GM12878 (cell line): ENCODE data around the gene OTOF. TPM values are rescaled to one million over a fixed set of nuclear protein-coding genes. Genes with fewer than 3 reads are reported as not detected.

Experiments used
- CEBPB ChIP-seq, 2 experiments: fragments of 150-350 bp in 1 of 2; IDR thresholded peaks; 2 replicates each; pipeline ENCODE4 v1.6.1; 2012 to 2014; ENCODE audit warnings: low read depth in 2 of 2, low read length in 2 of 2, borderline replicate concordance in 1 of 2, inconsistent platforms in 1 of 2
- EZH2 ChIP-seq: IDR thresholded peaks from 2 replicates; pipeline ENCODE4 v1.6.1; 2012; ENCODE audit warnings: low read depth, mild to moderate bottlenecking, control low read depth, inconsistent platforms, low read length, borderline replicate concordance; ENCODE audit not compliant: control insufficient read depth
- GATAD2B ChIP-seq: fragments of 450-650 bp; conservative IDR thresholded peaks from 2 replicates; pipeline ENCODE4 v1.6.1; 2017; ENCODE audit warnings: low read depth, mild to moderate bottlenecking, moderate library complexity
- KLF5 ChIP-seq: fragments of 450-650 bp; IDR thresholded peaks from 2 replicates; pipeline ENCODE4 v1.6.1; 2014; ENCODE audit warnings: mild to moderate bottlenecking; ENCODE audit not compliant: partially characterized antibody
- RAD21 ChIP-seq: IDR thresholded peaks from 2 replicates; pipeline ENCODE4 v1.6.1; 2011; ENCODE audit warnings: mild to moderate bottlenecking, low read depth, low read length, moderate library complexity; ENCODE audit not compliant: insufficient read depth
- RUNX3 ChIP-seq: IDR thresholded peaks from 2 replicates; pipeline ENCODE4 v1.6.1; 2012; ENCODE audit warnings: low read length, inconsistent platforms
- polyA plus RNA-seq, 11 experiments: library from polyadenylated mRNA; depleted of rRNA in 4 of 11; unstranded in 6 of 11; stranded (reverse) in 5 of 11; fragments of >200 nt; fragmentation: Nextera tagmentation in 4 of 11; fragmentation: Illumina TruSeq in 1 of 11; extraction: Ambion mirVana in 4 of 11; extraction: Trizol in 1 of 11; gene quantifications; 1 replicate in 1 of 11; 2 replicates in 10 of 11; pipeline versions ENCODE4 v1.2.1 to v1.2.3, GENCODE V29; 2011 to 2016; ENCODE audit warnings: inconsistent platforms in 2 of 11, missing spikeins in 2 of 11, low read depth in 1 of 11
- total RNA-seq, 4 experiments: library from RNA; depleted of rRNA in 3 of 4; stranded (reverse); fragments of >200 nt in 3 of 4; fragmentation: Illumina TruSeq in 1 of 4; extraction: Trizol in 1 of 4; gene quantifications; 2 replicates each; pipeline versions ENCODE4 v1.2.1 to v1.2.3, GENCODE V29; 2013 to 2021
- TF ChIP-seq, protein P1 (sequence below): fragments of 450-650 bp; IDR thresholded peaks from 2 replicates; pipeline ENCODE4 v1.6.1; 2017; ENCODE audit warnings: mild to moderate bottlenecking, moderate library complexity
- TF ChIP-seq, protein P2 (sequence below): fragments of 450-650 bp; IDR thresholded peaks from 2 replicates; pipeline ENCODE4 v1.6.1; 2016; ENCODE audit warnings: mild to moderate bottlenecking, moderate library complexity, borderline replicate concordance
- TF ChIP-seq, protein P3 (sequence below): fragments of 150-350 bp; IDR thresholded peaks from 2 replicates; pipeline ENCODE4 v1.6.1; 2016; ENCODE audit warnings: low read depth, low read length

OTOF gene
- total and polyA plus RNA-seq, 10 of the 15 experiments (the other 5 are each of a cell fraction or from before 2014, with no cell fraction given), result under 0.01 to 0.31 (median 0.07) TPM; not detected in 6

DNA sequence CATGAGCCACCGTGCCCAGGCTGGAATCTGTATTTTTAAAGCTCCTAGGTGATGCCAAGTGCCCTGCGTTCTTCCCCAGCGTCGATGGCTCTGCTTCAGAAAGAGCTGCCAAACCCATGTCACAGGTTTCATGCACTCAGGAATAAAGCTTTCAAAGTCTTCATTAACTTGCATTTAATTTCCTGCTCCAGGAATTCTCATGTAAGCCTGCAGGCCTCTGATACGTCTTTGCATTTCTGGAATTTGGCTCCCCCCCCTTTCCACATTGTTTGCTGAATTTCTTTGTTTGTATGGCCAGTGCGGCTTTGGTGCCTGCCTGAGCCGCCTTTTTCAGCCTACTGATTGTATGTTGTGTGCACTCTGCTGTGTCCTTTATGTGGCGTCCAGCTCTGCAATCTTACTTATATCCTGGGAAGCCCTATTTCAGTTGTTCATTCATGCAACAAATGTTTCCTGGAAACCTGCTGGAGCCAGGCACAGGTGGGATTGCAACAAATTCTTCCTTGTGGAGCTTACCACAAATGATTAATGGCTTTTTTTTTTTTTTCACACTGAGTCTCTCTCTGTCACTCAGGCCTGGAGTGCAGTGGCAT lies 17.9 kb upstream of the OTOF start (continued):
- no peak for TF ChIP-seq GATAD2B
- TF ChIP-seq RAD21, result no peak
- TF ChIP-seq KLF5, result no peak
- TF ChIP-seq, protein P1, sequence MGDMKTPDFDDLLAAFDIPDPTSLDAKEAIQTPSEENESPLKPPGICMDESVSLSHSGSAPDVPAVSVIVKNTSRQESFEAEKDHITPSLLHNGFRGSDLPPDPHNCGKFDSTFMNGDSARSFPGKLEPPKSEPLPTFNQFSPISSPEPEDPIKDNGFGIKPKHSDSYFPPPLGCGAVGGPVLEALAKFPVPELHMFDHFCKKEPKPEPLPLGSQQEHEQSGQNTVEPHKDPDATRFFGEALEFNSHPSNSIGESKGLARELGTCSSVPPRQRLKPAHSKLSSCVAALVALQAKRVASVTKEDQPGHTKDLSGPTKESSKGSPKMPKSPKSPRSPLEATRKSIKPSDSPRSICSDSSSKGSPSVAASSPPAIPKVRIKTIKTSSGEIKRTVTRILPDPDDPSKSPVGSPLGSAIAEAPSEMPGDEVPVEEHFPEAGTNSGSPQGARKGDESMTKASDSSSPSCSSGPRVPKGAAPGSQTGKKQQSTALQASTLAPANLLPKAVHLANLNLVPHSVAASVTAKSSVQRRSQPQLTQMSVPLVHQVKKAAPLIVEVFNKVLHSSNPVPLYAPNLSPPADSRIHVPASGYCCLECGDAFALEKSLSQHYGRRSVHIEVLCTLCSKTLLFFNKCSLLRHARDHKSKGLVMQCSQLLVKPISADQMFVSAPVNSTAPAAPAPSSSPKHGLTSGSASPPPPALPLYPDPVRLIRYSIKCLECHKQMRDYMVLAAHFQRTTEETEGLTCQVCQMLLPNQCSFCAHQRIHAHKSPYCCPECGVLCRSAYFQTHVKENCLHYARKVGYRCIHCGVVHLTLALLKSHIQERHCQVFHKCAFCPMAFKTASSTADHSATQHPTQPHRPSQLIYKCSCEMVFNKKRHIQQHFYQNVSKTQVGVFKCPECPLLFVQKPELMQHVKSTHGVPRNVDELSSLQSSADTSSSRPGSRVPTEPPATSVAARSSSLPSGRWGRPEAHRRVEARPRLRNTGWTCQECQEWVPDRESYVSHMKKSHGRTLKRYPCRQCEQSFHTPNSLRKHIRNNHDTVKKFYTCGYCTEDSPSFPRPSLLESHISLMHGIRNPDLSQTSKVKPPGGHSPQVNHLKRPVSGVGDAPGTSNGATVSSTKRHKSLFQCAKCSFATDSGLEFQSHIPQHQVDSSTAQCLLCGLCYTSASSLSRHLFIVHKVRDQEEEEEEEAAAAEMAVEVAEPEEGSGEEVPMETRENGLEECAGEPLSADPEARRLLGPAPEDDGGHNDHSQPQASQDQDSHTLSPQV, result no peak
- TF ChIP-seq, protein P2, sequence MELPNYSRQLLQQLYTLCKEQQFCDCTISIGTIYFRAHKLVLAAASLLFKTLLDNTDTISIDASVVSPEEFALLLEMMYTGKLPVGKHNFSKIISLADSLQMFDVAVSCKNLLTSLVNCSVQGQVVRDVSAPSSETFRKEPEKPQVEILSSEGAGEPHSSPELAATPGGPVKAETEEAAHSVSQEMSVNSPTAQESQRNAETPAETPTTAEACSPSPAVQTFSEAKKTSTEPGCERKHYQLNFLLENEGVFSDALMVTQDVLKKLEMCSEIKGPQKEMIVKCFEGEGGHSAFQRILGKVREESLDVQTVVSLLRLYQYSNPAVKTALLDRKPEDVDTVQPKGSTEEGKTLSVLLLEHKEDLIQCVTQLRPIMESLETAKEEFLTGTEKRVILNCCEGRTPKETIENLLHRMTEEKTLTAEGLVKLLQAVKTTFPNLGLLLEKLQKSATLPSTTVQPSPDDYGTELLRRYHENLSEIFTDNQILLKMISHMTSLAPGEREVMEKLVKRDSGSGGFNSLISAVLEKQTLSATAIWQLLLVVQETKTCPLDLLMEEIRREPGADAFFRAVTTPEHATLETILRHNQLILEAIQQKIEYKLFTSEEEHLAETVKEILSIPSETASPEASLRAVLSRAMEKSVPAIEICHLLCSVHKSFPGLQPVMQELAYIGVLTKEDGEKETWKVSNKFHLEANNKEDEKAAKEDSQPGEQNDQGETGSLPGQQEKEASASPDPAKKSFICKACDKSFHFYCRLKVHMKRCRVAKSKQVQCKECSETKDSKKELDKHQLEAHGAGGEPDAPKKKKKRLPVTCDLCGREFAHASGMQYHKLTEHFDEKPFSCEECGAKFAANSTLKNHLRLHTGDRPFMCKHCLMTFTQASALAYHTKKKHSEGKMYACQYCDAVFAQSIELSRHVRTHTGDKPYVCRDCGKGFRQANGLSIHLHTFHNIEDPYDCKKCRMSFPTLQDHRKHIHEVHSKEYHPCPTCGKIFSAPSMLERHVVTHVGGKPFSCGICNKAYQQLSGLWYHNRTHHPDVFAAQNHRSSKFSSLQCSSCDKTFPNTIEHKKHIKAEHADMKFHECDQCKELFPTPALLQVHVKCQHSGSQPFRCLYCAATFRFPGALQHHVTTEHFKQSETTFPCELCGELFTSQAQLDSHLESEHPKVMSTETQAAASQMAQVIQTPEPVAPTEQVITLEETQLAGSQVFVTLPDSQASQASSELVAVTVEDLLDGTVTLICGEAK, result no peak
- TF ChIP-seq EZH2, result no peak
- no peak for TF ChIP-seq RUNX3
- TF ChIP-seq, protein P3, sequence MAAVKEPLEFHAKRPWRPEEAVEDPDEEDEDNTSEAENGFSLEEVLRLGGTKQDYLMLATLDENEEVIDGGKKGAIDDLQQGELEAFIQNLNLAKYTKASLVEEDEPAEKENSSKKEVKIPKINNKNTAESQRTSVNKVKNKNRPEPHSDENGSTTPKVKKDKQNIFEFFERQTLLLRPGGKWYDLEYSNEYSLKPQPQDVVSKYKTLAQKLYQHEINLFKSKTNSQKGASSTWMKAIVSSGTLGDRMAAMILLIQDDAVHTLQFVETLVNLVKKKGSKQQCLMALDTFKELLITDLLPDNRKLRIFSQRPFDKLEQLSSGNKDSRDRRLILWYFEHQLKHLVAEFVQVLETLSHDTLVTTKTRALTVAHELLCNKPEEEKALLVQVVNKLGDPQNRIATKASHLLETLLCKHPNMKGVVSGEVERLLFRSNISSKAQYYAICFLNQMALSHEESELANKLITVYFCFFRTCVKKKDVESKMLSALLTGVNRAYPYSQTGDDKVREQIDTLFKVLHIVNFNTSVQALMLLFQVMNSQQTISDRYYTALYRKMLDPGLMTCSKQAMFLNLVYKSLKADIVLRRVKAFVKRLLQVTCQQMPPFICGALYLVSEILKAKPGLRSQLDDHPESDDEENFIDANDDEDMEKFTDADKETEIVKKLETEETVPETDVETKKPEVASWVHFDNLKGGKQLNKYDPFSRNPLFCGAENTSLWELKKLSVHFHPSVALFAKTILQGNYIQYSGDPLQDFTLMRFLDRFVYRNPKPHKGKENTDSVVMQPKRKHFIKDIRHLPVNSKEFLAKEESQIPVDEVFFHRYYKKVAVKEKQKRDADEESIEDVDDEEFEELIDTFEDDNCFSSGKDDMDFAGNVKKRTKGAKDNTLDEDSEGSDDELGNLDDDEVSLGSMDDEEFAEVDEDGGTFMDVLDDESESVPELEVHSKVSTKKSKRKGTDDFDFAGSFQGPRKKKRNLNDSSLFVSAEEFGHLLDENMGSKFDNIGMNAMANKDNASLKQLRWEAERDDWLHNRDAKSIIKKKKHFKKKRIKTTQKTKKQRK, result no peak
- TF ChIP-seq CEBPB (IDR thresholded peaks at IDR 0.05; ENCODE audit: borderline replicate concordance in 1 of 2, low read depth in 2 of 2, low read length in 2 of 2), result no peak
